ENCODE results near the gene PIGM.

- TF ChIP-seq POLR2A (IDR thresholded peaks at IDR 0.05) (no peak), CTCF (IDR thresholded peaks at IDR 0.05) (no peak), EP300 (IDR thresholded peaks at IDR 0.05) (no peak)
These were observed 37.9 kb downstream of the PIGM start for GRCh38 chr1:159993911-159994310.
